HG03175 (cell line): ENCODE data around the gene TEX51.

ENCODE experiments used
- ATAC-seq: cut with Tn5 transposase; IDR thresholded peaks from one replicate; pipeline ENCODE4 v1.9.1; 2021; ENCODE audit warnings: mild to moderate bottlenecking, moderate library complexity; ENCODE audit not compliant: unreplicated experiment

Gene TEX51

GRCh38 chr2:126946318-126947102 lies 47.8 kb downstream of the TEX51 start:
- no peak for ATAC-seq

- no peak for ATAC-seq
Measured at GRCh38 chr2:126947103-126947429, 48.4 kb downstream of the TEX51 start.

- ATAC-seq = no peak
Measured at GRCh38 chr2:126949775-126950174, 51.1 kb downstream of the TEX51 start.

GRCh38 chr2:126950504-126950903 lies 51.8 kb downstream of the TEX51 start:
- no peak for ATAC-seq
